HL-60/S4 treated with phorbol 12-myristate 13-acetate at 8.2 ng/mL for 4 days and 3 days (cell line): ENCODE measurements around the gene CELSR1.

Source experiments
- in situ Hi-C: fragments of 300-500 bp; cut with MboI; formaldehyde crosslinking; loops from 2 replicates; pipeline ENCODE4 v1.15.0; 2022; ENCODE audit warnings: low sequenced_read_pairs

The CELSR1 gene

DNA sequence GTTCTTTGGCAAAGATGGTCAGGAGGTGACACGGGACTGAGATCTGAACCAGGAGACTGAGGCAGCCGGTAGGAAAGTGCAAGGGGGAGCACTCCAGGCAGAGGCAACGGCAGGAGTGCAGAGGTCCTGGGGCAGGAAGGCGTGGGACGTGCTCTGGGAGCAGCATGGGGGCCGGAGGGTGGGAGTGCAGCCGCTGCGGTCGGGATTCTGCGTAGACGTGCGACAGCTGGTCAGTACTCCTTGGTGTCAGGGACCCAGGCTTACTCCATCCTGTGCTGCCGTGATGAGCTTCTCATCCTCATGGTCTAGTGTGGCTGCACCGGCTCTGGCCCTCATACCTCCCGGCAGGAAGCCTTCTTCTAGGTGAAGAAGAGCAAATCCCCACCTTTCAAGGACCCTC lies 218.8 kb downstream of the CELSR1 start:
- in situ Hi-C loops, result loop anchor here (10.0 to 25.0 kb wide), 2 partner anchors 194 to 306 kb away; no protein-coding TSS in a partner anchor

DNA sequence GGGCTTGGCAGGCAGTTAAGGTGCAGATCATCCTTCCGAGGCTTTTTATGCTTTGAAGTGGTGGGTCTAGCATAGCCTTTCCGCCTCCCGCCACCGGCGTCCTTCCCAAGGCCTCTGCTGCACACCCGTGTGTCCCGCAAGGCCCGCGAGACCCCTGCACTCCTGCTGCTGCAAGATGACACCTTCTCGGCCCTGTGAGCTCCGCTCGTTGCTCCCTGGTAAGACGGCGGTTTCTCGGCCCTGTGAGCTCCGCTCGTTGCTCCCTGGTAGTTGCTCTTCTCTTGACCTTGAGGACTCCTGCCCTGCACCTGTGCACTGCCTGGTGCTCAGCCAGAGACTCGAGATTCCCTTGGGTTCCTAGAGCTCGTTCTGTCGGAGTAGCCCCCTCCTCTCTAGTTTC lies 219.8 kb downstream of the CELSR1 start:
- in situ Hi-C loops, result loop anchor here (10.0 to 25.0 kb wide), 2 partner anchors 193 to 305 kb away; no protein-coding TSS in a partner anchor

DNA sequence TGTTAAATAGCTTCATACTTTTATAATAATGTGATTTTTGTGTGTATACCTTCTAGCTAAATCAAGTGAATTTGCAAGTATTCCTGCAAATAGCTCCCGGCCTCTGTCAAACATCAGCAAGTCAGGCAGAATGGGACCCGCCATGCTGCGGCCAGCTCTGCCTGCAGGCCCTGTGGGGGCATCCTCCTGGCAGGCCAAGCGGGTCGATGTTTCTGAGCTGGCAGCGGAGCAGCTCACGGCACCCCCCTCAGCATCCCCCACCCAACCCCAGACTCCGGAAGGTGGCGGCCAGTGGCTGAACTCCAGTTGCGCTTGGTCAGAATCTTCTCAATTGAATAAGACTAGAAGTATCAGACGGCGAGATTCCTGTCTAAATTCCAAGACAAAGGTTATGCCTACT lies 221.4 kb downstream of the CELSR1 start:
- in situ Hi-C loops, result loop anchor here (10.0 to 25.0 kb wide), 2 partner anchors 191 to 304 kb away; no protein-coding TSS in a partner anchor

DNA sequence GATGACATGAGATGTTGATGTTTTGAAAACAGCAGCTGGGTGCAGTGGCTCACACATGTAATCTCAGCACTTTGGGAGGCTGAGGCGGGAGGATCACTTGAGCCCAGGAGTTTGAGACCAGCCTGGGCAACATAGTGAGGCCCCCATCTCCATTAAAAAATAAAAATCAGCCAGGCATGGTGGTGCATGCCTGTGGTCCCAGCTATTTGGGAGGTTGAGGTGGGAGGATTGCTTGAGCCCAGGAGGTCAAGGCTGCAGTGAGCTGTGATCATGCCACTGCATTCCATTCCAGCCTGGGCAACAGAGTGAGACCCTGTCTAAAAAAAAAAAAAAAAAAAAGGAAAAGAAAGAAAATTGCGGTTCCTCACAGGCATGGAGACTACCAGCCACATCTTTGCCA lies 224.6 kb downstream of the CELSR1 start:
- in situ Hi-C loops, result loop anchor here (10.0 to 25.0 kb wide), 2 partner anchors 188 to 301 kb away; no protein-coding TSS in a partner anchor

DNA sequence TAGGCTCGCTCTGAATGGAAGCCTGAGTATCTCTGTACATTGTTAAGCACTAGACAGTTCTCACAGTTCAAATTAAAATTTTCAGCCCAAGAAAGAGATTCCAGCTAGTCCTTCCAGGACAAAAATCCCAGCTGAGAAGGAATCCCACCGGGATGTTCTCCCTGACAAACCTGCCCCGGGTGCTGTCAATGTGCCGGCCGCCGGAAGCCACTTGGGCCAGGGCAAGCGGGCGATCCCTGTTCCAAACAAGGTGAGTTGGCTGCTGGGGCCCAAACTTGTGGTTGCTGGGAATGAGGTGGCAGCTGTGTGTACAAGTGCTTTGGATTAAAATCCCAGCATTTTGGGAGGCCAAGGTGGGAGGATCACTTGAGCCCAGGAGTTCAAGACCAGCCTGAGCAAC lies 225.4 kb downstream of the CELSR1 start:
- in situ Hi-C loops, result loop anchor here (10.0 to 25.0 kb wide), 2 partner anchors 187 to 300 kb away; no protein-coding TSS in a partner anchor
